SH-SY5Y (cell line): ENCODE measurements around the gene ZNF324.

Experiments
- GATA2 ChIP-seq: IDR thresholded peaks from 2 replicates; pipeline ENCODE4 v1.6.1; 2011; ENCODE audit warnings: mild to moderate bottlenecking, low read depth, low read length
- GATA3 ChIP-seq: IDR thresholded peaks from 2 replicates; pipeline ENCODE4 v1.6.1; 2011; ENCODE audit warnings: low read depth, mild to moderate bottlenecking, low read length, moderate library complexity

DNA sequence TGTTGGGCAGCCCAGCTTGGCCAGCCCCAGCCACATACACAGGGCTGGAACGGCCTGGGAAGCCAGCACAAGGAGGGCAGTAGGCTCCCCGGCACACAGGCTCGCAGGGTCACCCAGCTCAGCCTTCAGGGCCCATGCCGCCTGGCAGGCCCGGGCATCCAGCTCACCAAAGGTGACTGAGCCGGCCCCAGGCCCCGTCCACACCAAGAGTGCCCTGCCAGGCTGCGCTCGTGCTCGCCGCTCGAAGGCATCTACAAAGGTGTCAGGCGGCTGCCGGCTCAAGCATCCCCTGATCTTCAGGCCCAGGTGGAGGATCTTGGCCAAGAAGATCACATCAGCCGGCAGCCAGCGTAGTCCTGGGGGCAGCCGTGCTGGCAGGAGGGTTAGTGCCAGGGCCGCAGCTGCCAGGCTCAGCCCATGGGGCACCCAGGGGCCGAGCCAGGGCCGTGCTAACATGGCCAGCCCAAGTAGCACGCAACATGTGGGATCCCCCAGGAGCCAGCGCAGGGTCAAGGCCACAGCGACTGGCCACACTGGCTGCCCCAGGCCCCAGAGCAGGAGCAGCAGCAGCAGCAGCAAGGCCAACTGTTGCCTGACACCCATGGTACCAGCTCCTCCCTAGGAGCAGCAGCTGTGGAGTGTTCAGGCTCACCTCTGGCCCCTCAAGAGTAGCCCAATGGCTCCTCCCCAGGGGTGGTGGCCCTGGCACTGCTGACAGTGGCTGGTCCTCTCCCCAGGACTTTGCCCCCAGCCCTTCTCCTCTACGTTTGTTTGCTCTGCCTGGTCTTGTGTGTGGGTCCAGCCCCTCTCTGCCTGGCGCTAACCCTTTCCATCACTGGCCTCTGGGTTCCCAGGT lies 44.7 kb downstream of the ZNF324 start, which contains the start of gene SLC27A5:
- TF ChIP-seq GATA2 (no peak), GATA3 (no peak)
